Transverse colon (tissue), 4 donors: ENCODE data around the gene CYTH4.

Experiments used
- CTCF ChIP-seq, 5 experiments: fragments of 200-600 bp in 3 of 5; fragments of 450-650 bp in 2 of 5; sonication (generic) in 3 of 5; IDR thresholded peaks; 1 replicate in 2 of 5; 2 replicates in 3 of 5; pipeline ENCODE4 v1.5.1; 2016 to 2017; ENCODE audit warnings: antibody characterized with exemption in 5 of 5, inconsistent platforms in 3 of 5, mild to moderate bottlenecking in 2 of 5, moderate library complexity in 1 of 5
- EP300 ChIP-seq: sonication (generic); formaldehyde crosslinking; IDR thresholded peaks from one replicate; pipeline ENCODE4 v1.6.1; 2017; ENCODE audit warnings: antibody characterized with exemption, low read depth
- POLR2A ChIP-seq: fragments of 450-650 bp; IDR thresholded peaks from one replicate; pipeline ENCODE4 v1.6.1; 2016; ENCODE audit warnings: antibody characterized with exemption, mild to moderate bottlenecking, moderate library complexity
- POLR2AphosphoS5 ChIP-seq, 3 donors: sonication (generic); formaldehyde crosslinking; IDR thresholded peaks; one replicate each; pipeline ENCODE4 v1.6.1; 2016; ENCODE audit warnings: antibody characterized with exemption in 3 of 3

DNA sequence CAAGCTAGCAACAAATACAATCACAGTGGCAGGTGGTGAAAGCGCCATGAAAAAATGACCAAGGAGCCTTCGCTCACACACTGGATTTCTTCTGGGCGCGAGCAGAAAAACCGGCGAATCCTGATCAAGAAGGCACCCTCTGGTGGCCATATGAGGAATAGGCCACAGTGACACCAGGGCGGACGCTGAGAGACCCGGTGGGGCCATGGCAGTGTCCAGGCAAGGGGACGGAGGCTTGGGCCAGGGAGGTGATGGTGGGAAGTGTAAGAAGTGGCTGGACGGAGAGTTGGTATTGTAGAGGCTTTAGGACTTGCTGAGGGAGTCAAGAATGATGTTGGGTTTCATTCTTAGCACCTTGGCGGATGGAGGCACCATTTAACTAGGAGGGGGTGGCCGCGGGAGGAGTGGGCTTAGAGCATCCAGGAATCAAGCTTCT lies 21.4 kb upstream of the CYTH4 start:
- TF ChIP-seq CTCF (IDR thresholded peaks at IDR 0.05) (peak; percentile 80 to 95 (median 88)), POLR2A (no peak), EP300 (no peak), POLR2AphosphoS5 (IDR thresholded peaks at IDR 0.05) (no peak)
